Omental fat pad (tissue), 4 donors: Measurements from ENCODE around the gene DMKN. TPM values are rescaled to one million over a fixed set of nuclear protein-coding genes. Genes with fewer than 3 reads are reported as not detected.
A peak's percentile ranks its signal among the peaks of the same experiment; 100 is the strongest.
"Not testable (repeated sequence)": the region's sequence is repeated elsewhere in the genome, so short reads cannot be mapped to it uniquely, and the experiment has no call there.

Source experiments
- ATAC-seq: fragments of 150-250 bp; one replicate; pipeline ENCODE4 v1.9.1; 2016; ENCODE audit warnings: mild to moderate bottlenecking, moderate library complexity; ENCODE audit not compliant: low FRiP score
- DNase-seq: peaks from one replicate; pipeline ENCODE4 v3.0.0-alpha.2; 2019; ENCODE audit warnings: low spot score
- total RNA-seq, 4 donors: library from RNA; depleted of rRNA; stranded (reverse); fragments of >200 nt; gene quantifications; one replicate each; pipeline ENCODE4 v1.1.0, GENCODE V29; 2016
- TF ChIP-seq, protein P1 (sequence below), 3 donors: fragments of 450-650 bp; IDR thresholded peaks; one replicate each; pipeline ENCODE4 v1.5.1; 2016 to 2017; ENCODE audit warnings: antibody characterized with exemption in 3 of 3, mild to moderate bottlenecking in 3 of 3, moderate library complexity in 2 of 3

The DMKN gene
- total RNA-seq, 4 donors from 2014 or later, result 2.8 to 48.9 (median 33.8) TPM

DNA sequence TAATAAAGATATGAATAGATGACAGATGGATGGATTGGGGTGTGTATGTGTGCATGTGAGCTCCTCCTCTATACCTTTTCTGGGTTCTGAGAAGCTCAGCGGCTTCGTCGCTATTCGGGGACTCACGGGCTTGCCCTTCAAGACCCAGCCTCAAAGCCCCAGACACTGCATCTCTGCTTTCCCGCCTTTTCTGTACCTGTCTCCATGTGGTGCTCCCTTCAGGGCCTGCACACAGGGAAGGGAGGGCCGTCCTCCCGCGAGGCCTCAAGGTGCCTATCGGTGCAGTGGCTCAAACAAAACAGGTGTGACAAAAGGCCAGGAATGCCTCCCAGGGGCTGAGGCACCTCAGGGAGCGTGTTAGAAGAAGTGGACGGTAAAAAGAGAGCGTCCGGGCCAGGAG, 39.3 kb downstream of the DMKN start:
- DNase-seq (no peak), ATAC-seq (no peak)
- TF ChIP-seq, protein P1, sequence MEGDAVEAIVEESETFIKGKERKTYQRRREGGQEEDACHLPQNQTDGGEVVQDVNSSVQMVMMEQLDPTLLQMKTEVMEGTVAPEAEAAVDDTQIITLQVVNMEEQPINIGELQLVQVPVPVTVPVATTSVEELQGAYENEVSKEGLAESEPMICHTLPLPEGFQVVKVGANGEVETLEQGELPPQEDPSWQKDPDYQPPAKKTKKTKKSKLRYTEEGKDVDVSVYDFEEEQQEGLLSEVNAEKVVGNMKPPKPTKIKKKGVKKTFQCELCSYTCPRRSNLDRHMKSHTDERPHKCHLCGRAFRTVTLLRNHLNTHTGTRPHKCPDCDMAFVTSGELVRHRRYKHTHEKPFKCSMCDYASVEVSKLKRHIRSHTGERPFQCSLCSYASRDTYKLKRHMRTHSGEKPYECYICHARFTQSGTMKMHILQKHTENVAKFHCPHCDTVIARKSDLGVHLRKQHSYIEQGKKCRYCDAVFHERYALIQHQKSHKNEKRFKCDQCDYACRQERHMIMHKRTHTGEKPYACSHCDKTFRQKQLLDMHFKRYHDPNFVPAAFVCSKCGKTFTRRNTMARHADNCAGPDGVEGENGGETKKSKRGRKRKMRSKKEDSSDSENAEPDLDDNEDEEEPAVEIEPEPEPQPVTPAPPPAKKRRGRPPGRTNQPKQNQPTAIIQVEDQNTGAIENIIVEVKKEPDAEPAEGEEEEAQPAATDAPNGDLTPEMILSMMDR (IDR thresholded peaks at IDR 0.05), result no peak

DNA sequence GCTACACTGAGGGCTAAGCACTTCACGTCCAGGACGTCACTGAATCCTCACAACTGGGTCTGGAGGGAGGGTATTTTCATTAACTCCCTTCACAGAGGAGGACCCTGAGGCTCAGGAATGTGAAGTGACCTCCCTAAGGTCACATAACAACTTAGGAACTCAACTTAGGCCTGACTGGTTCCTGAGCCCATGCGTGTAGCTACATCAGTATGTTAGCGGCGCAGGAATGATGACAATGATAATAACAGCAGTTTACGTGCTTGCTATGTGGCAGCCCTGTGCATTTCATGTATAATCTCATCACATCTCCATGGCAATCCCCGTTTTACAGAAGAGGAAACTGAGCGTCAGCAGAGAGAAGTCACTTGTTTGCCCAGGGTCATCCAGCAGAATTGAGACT, 41.5 kb downstream of the DMKN start:
- no peak for ATAC-seq
- no peak for DNase-seq
- TF ChIP-seq, protein P1 (IDR thresholded peaks at IDR 0.05), result no peak

GRCh38 chr19:35471075-35471474, 42.4 kb downstream of the DMKN start:
- not testable (repeated sequence) for DNase-seq, ATAC-seq

DNA sequence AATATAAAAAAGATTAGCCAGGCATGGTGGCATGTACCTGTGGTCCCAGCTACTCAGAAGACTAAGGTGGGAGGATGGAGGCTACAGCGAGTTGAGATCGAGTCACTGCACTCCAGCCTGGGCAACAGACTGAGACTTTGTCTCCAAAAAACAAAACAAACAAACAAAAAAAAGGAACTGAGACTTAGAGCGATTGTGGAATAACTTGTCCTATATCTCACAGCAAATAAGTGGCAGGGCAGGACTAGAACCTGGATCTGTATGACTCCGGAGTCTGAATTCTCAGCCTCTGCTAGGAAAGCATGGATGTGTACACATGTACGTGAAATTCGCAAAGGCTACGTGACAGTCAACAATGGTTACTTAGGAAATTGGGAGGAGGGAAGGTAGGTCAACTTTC, 43.3 kb downstream of the DMKN start:
- TF ChIP-seq, protein P1 (IDR thresholded peaks at IDR 0.05), result no peak
- no peak for ATAC-seq
- no peak for DNase-seq

DNA sequence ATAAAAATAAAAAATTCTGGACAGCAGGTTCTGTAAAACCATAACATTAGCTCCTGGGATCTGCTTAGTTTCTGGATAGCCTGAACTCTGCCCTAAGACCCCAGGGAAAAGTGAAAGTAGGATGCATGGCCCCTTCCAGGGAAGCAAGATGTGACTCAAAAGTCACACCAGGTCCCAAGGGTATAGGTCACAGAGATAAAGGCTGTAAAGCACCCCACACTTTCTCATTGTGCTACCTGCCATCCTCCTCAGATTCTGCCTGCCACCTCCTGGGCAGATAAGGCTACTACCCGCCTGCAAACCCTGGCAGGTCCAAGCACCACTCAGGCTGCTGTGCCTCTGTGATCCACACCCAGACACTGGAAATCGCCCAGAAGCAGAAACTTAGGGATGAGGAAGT, 44.8 kb downstream of the DMKN start:
- TF ChIP-seq, protein P1 (IDR thresholded peaks at IDR 0.05), result no peak
- DNase-seq, result no peak
- no peak for ATAC-seq

DNA sequence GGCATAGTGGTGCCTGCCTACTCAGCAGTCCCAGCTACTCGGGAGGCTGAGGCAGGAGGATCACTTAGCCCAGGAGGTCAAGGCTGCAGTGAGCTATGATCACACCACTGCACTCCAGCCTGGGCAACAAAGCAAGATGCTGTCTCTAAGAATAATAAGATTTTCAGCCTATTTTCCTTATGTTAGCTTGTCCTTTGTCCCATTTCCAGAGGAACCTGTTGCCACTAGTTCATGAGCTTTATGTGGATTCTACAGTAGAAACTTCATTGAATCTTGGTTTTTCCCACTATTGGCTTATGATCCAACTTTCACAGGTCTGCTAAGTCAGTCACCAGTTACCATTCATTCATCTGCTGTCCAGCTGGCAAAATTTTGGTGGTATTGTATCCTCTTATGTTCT, 47.2 kb downstream of the DMKN start:
- no peak for ATAC-seq
- DNase-seq, result no peak
- TF ChIP-seq, protein P1 (IDR thresholded peaks at IDR 0.05), result no peak

- not testable (repeated sequence) for ATAC-seq, DNase-seq
These were observed 50.5 kb downstream of the DMKN start for GRCh38 chr19:35462956-35463355.

- DNase-seq (no peak), ATAC-seq (peak; percentile 25)
- TF ChIP-seq, protein P1 (IDR thresholded peaks at IDR 0.05), result no peak
These were observed 50.9 kb downstream of the DMKN start for GRCh38 chr19:35462476-35462953.

GRCh38 chr19:35461788-35462187, 51.7 kb downstream of the DMKN start:
- ATAC-seq, DNase-seq: not testable (repeated sequence)
